ENCODE results near the gene LEKR1. TPM values are rescaled to one million over a fixed set of nuclear protein-coding genes. Genes with fewer than 3 reads are reported as not detected.

Gene LEKR1
- total RNA-seq, 1 donor from 2014 or later: 0.78 TPM

Other genes with a start within 250 kb of the LEKR1 start
- 26.0 TPM for gene TIPARP, start 151.8 kb upstream of the LEKR1 start, total RNA-seq

Measured in Right ventricle myocardium inferior (tissue), 1 donor.